Psoas muscle (tissue), 8 donors: ENCODE measurements around the gene AXIN1. TPM values are rescaled to one million over a fixed set of nuclear protein-coding genes. Genes with fewer than 3 reads are reported as not detected.

ENCODE experiments used
- ATAC-seq, 4 donors: fragments of 200-7000 bp; cut with Tn5 transposase; one replicate each; pipeline ENCODE4 v1.9.1; 2020; ENCODE audit warnings: moderate library complexity in 3 of 4, mild to moderate bottlenecking in 2 of 4
- DNase-seq, 2 donors: peaks; one replicate each; pipeline ENCODE4 v3.0.0-alpha.2; 2020
- H3K27ac ChIP-seq: fragments of 200-600 bp; one replicate; pipeline ENCODE4 v1.8.0; 2022
- H3K27me3 ChIP-seq, 3 donors: fragments of 200-600 bp in 1 of 3; one replicate each; pipeline versions ENCODE4 v1.6.1 to v1.8.0; 2013 to 2022; ENCODE audit warnings: low read length in 2 of 3, mild to moderate bottlenecking in 2 of 3, moderate library complexity in 1 of 3; ENCODE audit not compliant: insufficient read depth in 3 of 3
- H3K36me3 ChIP-seq, 2 donors: fragments of 200-600 bp in 1 of 2; one replicate each; pipeline versions ENCODE4 v1.6.1 to v1.8.0; 2013 to 2022; ENCODE audit warnings: low read depth in 1 of 2, mild to moderate bottlenecking in 1 of 2, moderate library complexity in 1 of 2; ENCODE audit not compliant: insufficient read depth in 1 of 2
- H3K4me1 ChIP-seq: fragments of 200-600 bp; one replicate; pipeline ENCODE4 v1.8.0; 2022
- H3K4me3 ChIP-seq: fragments of 200-600 bp; one replicate; pipeline ENCODE4 v1.8.0; 2022; ENCODE audit warnings: mild to moderate bottlenecking
- H3K9me3 ChIP-seq: fragments of 200-600 bp; one replicate; pipeline ENCODE4 v1.8.0; 2022
- CTCF ChIP-seq: fragments of 200-600 bp; IDR thresholded peaks from one replicate; pipeline ENCODE4 v1.8.0; 2022; ENCODE audit warnings: antibody characterized with exemption
- WGBS, 3 donors: extraction: QIAGEN DNeasy Blood & Tissue Kit; methylation state at CpG; one replicate each; pipeline versions ENCODE4 v1.1.6 to v1.1.7; 2013; 5-methylcytosine and 5-hydroxymethylcytosine counted together
- intact Hi-C, 2 donors: fragments of 100-400 bp; cut with DNase I; formaldehyde crosslinking; loops; one replicate each; pipeline versions ENCODE4 v1.11.0 to v1.14.2; 2022
- polyA plus RNA-seq, 3 donors: library from polyadenylated mRNA; stranded (reverse); fragments of 200-250 nt; gene quantifications; one replicate each; pipeline ENCODE4 v1.2.3, GENCODE V29; 2013
- total RNA-seq, 4 donors: library from RNA; stranded (reverse); fragmentation: NEBNext Ultra II Directional in 2 of 4; extraction: Animal tissue kit (Norgen Biotek cat#: 25700) in 2 of 4; gene quantifications; one replicate each; pipeline versions ENCODE4 v1.2.1 to v1.2.4, GENCODE V29; 2021 to 2023
- donor health status: healthy with polysubstance abuse.
- donor health status: DM: no; HTN: no; CAD: no; lungs with moderate emphysema.
- donor health status: Bipolar disorder and iron deficiency.
- donor health status: healthy.
- donor health status: DM: yes; HTN: yes; CAD: no.
- donor health status: DM: no; HTN: no; CAD: no.
- donor health status: DM: no; HTN: no; CAD: no.
- donor health status: DM: yes; HTN: yes; CAD: no.

Gene AXIN1
- total and polyA plus RNA-seq, 7 donors = 12.1 to 32.3 (median 23.2) TPM

- WGBS, 3 donors = 85 to 87% (median 86%) methylated on average over 7 of the region's 7 CpGs
- peaks cover 0 to 65% of the 10 kb centered on the region in 2 donors for H3K36me3 ChIP-seq
Measured at GRCh38 chr16:309476-309875, 43.0 kb downstream of the AXIN1 start.

DNA sequence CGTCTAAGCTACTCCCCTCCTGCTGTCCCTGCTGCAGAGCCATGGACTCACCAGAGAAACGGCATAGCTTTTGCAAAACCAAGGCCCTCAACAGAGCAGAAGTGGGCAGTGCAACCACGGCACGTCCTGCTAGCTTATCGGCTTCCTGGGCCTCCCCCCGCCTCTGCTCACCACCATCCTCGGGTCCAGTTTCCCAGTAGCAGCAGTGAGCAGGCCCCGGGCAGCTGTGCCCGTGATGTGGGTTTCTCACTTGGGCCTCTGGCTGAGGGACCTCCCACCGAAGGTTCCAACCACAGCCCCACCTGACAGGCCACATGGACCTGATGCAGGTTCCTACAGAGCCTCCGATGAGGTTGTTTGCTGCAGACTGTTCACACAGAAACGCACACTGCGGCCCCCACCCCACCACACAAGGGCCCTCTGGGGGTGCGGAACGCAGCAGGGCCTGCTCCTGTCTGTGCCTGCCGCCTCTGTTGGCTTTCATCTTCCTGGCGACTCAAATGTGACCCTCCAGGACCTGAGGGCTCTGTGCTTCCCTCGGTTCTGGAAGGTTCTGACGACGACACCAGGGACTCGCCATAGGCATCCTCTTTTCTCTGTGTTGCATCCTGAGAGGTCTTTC is 44.7 kb downstream of the AXIN1 start:
- no peak for ATAC-seq
- Histone ChIP-seq H3K27ac (no peak overlapping the region), H3K4me1 (no peaks in the 10 kb centered on the region), H3K4me3 (no peak overlapping the region), H3K9me3 (no peaks in the 10 kb centered on the region), H3K27me3 (no peaks in the 10 kb centered on the region), H3K36me3 (peaks cover 0 to 63% of the 10 kb centered on the region in 2 donors)
- WGBS, 3 donors = 89% methylated on average over 21 of the region's 21 CpGs
- DNase-seq = no peak
- intact Hi-C loops = no loop called here
- no peak for TF ChIP-seq CTCF

More at GRCh38 chr16:309476-309875, 43.0 kb downstream of the AXIN1 start:
- ATAC-seq = no peak
- Histone ChIP-seq H3K4me1 (no peaks in the 10 kb centered on the region), H3K4me3 (no peak overlapping the region), H3K9me3 (no peaks in the 10 kb centered on the region), H3K27ac (no peak overlapping the region), H3K27me3 (no peaks in the 10 kb centered on the region)
- intact Hi-C loops = no loop called here
- no peak for TF ChIP-seq CTCF
- no peak for DNase-seq

DNA sequence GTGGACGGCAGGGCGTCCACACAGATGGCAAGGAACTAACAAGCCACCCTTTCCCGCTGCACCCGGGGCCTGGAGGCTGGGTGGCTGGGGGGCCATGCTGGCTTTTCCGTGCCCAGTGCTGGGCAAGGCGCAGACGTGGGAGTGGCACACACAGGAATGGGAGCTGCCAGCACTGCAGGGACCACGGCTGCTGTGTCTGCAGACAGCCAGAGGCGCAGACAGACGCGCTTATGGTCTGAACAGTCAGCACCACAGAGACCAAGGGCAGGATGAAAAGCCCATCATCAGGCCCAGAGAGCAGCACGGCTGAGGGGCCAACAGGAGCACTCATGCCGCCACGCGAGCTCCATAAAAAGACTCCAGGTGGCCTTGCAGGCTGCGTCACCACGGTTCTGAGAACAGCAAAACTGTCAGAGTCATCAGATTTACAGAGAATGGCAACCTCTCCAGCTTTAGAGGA is 45.6 kb downstream of the AXIN1 start:
- TF ChIP-seq CTCF = no peak
- H3K27me3 ChIP-seq = no peaks in the 10 kb centered on the region
- intact Hi-C loops = no loop called here
- H3K4me3 ChIP-seq = no peak overlapping the region
- WGBS, 3 donors = 85 to 86% (median 85%) methylated on average over 17 of the region's 17 CpGs
- H3K36me3 ChIP-seq = peaks cover 0 to 63% of the 10 kb centered on the region in 2 donors
- ATAC-seq (no peak), DNase-seq (no peak)
- no peaks in the 10 kb centered on the region for H3K9me3 ChIP-seq
- no peaks in the 10 kb centered on the region for H3K4me1 ChIP-seq
- H3K27ac ChIP-seq = no peak overlapping the region

DNA sequence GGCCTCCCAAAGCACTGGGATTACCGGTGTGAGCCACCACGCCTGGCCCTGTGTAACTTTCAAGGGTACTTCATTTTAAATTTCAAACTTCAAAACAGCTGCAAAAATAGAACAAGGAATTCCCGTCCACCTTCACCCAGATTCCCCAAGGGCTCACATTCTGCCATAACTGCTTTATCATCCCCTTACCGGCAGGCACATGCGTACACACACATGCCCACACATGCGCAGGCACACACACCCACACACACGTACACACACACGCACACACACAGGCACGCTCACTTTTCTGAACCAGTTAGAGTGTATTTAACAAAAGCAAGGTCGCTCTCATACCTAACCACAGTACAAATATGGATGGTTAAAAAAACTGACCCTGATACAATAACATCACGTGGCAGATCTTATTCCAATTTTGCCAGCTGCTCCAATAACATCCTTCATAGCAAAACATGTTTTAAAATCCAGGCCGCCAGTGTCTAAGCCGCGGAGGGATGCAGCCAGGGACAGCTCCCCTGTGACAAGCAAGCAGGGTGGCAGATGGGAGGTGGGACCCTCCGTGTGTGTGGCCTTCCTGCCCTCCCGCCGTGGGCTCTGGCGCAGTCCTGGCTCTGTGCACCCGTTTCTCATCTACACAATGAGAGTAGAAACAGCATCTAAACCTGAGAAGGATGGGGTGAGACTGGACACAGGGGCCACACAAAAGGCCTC is 46.5 kb downstream of the AXIN1 start:
- intact Hi-C loops = no loop called here
- Histone ChIP-seq H3K9me3 (no peaks in the 10 kb centered on the region), H3K4me1 (no peaks in the 10 kb centered on the region), H3K4me3 (no peak overlapping the region), H3K27ac (no peak overlapping the region), H3K27me3 (no peaks in the 10 kb centered on the region), H3K36me3 (peaks cover 0 to 67% of the 10 kb centered on the region in 2 donors)
- no peak for TF ChIP-seq CTCF
- 73 to 85% (median 84%) methylated on average over 19 of the region's 19 CpGs for WGBS, 3 donors
- DNase-seq = no peak
- peak in 1 of 4 donors; percentile 25 for ATAC-seq
